Prostate gland (tissue), 2 donors: ENCODE data around the gene BUD23. TPM values are rescaled to one million over a fixed set of nuclear protein-coding genes. Genes with fewer than 3 reads are reported as not detected.

Source experiments
- DNase-seq: peaks from one replicate; pipeline ENCODE4 v3.0.0-alpha.2; 2019; ENCODE audit warnings: low spot score
- H3K27ac ChIP-seq, 2 donors: fragments of 200-600 bp; sonication (generic); 2 replicates each; pipeline ENCODE4 v1.5.1; 2017 to 2019
- H3K27me3 ChIP-seq: fragments of 200-600 bp; sonication (generic); replicated peaks from 2 replicates; pipeline ENCODE4 v1.5.1; 2019; ENCODE audit not compliant: insufficient read depth
- H3K36me3 ChIP-seq, 2 donors: fragments of 200-600 bp; sonication (generic); 1 replicate in 1 of 2; 2 replicates in 1 of 2; pipeline versions ENCODE4 v1.5.1 to v1.8.1; 2017 to 2019
- H3K4me1 ChIP-seq: fragments of 200-600 bp; sonication (generic); replicated peaks from 2 replicates; pipeline ENCODE4 v1.5.1; 2019
- H3K4me3 ChIP-seq, 2 donors: fragments of 200-600 bp; sonication (generic); 2 replicates each; pipeline ENCODE4 v1.5.1; 2017 to 2019
- H3K9me3 ChIP-seq: fragments of 200-600 bp; sonication (generic); 2 replicates; pipeline ENCODE4 v1.5.1; 2017
- CTCF ChIP-seq, 4 experiments: fragments of 200-600 bp in 2 of 4; fragments of 450-650 bp in 2 of 4; sonication (generic) in 2 of 4; IDR thresholded peaks; 1 replicate in 3 of 4; 2 replicates in 1 of 4; pipeline ENCODE4 v1.5.1; 2016 to 2019; ENCODE audit warnings: antibody characterized with exemption in 4 of 4, mild to moderate bottlenecking in 2 of 4, moderate library complexity in 2 of 4
- POLR2A ChIP-seq: fragments of 450-650 bp; IDR thresholded peaks from one replicate; pipeline ENCODE4 v1.6.1; 2016; ENCODE audit warnings: antibody characterized with exemption, mild to moderate bottlenecking
- POLR2AphosphoS5 ChIP-seq: sonication (generic); formaldehyde crosslinking; IDR thresholded peaks from one replicate; pipeline ENCODE4 v1.6.1; 2017; ENCODE audit warnings: antibody characterized with exemption
- WGBS: methylation state at CpG from one replicate; pipeline ENCODE4 v1.1.5; 2018; 5-methylcytosine and 5-hydroxymethylcytosine counted together
- intact Hi-C: fragments of 100-400 bp; cut with DNase I; formaldehyde crosslinking; loops from one replicate; pipeline ENCODE4 v1.14.2; 2022
- total RNA-seq, 2 donors: library from RNA; depleted of rRNA; stranded (reverse); fragments of >200 nt; gene quantifications; one replicate each; pipeline ENCODE4 v1.1.0, GENCODE V29; 2016

Gene BUD23
- total RNA-seq, 2 donors from 2014 or later = 72.3 to 196 TPM

DNA sequence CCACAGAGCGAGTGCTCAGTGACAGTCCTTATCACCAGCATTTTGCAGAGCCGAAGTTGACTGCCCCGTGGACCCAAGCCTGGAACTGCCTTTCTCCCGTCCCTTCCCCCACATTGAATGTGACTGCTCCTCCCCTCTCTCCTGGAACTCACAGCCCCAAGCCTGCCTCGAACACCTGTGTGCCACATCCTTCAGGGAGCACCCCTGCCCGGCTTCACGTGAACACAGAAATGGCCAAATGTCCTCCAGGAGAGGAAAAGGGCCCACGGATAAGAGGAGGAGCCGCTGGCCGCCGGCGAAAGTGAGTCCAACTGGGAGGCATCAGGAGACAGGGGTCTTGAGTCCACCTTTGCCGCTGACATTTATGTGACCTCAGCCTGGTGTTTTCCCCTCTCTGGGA lies 19.8 kb downstream of the BUD23 start:
- DNase-seq = no peak
- intact Hi-C loops = no loop called here
- Histone ChIP-seq H3K9me3 (no peaks in the 10 kb centered on the region), H3K4me1 (peaks cover 6% of the 10 kb centered on the region), H3K27ac (no peak overlapping the region), H3K27me3 (no peaks in the 10 kb centered on the region), H3K4me3 (no peak overlapping the region), H3K36me3 (no peaks in the 10 kb centered on the region)
- WGBS = 70% methylated on average over 13 of the region's 13 CpGs
- TF ChIP-seq POLR2A = no peak
- TF ChIP-seq POLR2AphosphoS5 = no peak
- TF ChIP-seq CTCF (IDR thresholded peaks at IDR 0.05) = no peak

DNA sequence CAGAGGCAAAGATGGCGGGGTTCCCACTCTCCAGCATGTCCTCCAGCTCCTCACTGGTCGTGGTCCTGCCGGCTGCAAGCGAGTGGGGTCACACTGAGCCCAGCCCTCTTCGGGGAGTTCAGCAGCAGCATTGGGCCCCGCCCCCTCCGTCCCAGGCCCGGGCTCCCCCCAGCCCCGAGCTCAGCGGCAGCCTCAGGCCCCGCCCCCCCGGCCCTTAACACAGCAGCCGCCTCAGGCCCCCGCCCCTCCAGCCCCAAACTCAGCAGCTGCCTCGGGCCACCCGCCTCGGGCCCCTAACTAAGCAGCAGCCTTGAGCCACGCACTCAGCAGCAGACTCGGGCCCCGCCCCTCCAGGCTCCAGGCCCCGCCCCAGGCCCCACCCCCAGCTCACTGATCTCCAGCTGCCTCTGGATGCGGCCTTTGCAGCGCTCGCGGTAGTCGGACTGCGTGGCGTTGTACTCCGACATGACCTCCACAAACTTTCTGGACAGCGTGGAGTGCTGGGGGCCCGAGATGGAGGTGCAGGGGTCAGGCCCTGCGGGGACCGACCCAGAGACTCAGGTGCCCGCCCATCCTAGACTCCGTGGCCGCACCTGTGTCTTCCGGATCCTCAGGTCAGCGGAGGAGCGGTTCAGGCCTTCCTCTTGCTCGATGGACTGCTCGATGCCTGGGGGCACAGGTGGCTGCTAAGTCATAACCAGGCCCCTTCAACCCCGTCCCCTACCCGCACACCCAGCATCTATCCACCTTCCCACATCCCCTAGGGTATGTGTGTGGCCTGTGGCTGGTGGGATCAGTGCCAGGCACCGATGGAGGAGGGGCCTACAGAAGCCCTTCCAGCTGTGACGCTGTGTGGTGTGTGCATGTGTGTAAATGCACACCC lies 20.6 kb downstream of the BUD23 start:
- H3K4me3 ChIP-seq = peak overlapping the region in 1 of 2 donors; percentile 2
- H3K27me3 ChIP-seq = no peaks in the 10 kb centered on the region
- H3K36me3 ChIP-seq = no peaks in the 10 kb centered on the region
- H3K4me1 ChIP-seq = peaks cover 6% of the 10 kb centered on the region
- intact Hi-C loops = no loop called here
- peak overlapping the region in 1 of 2 donors; percentile 58 for H3K27ac ChIP-seq
- DNase-seq = no peak
- WGBS = 32% methylated on average over 29 of the region's 45 CpGs
- no peaks in the 10 kb centered on the region for H3K9me3 ChIP-seq
- no peak for TF ChIP-seq POLR2AphosphoS5

- intact Hi-C loops = no loop called here
- Histone ChIP-seq H3K27ac (peak overlapping the region; percentile 13 to 58), H3K27me3 (no peaks in the 10 kb centered on the region), H3K4me3 (no peak overlapping the region), H3K9me3 (no peaks in the 10 kb centered on the region), H3K4me1 (peaks cover 6% of the 10 kb centered on the region), H3K36me3 (no peaks in the 10 kb centered on the region)
- DNase-seq = peak; percentile 69
- WGBS = 35% methylated on average over 22 of the region's 23 CpGs
- TF ChIP-seq POLR2AphosphoS5 (peak; percentile 55), CTCF (IDR thresholded peaks at IDR 0.05) (no peak), POLR2A (no peak)
Observed at GRCh38 chr7:73704640-73705550, 21.5 kb downstream of the BUD23 start.

GRCh38 chr7:73705551-73705920 lies 22.1 kb downstream of the BUD23 start:
- H3K4me1 ChIP-seq = peaks cover 6% of the 10 kb centered on the region
- H3K27ac ChIP-seq = peak overlapping the region in 1 of 2 donors; percentile 13
- TF ChIP-seq CTCF (IDR thresholded peaks at IDR 0.05) (no peak), POLR2AphosphoS5 (no peak), POLR2A (no peak)
- intact Hi-C loops = no loop called here
- H3K27me3 ChIP-seq = no peaks in the 10 kb centered on the region
- no peaks in the 10 kb centered on the region for H3K36me3 ChIP-seq
- no peak for DNase-seq
- no peaks in the 10 kb centered on the region for H3K9me3 ChIP-seq
- H3K4me3 ChIP-seq = no peak overlapping the region
- WGBS = 85% methylated on average over 10 of the region's 10 CpGs
